ENCODE results near the gene SPG7.
A peak's percentile ranks its signal among the peaks of the same experiment; 100 is the strongest.

The SPG7 gene

GRCh38 chr16:89576153-89577054 is 68.2 kb downstream of the SPG7 start:
- Histone ChIP-seq H3K4me1 (ENCODE audit: insufficient read depth, insufficient read length) (peaks cover 26% of the 10 kb centered on the region), H3K9me3 (ENCODE audit: insufficient read depth, low read length) (no peaks in the 10 kb centered on the region), H3K36me3 (ENCODE audit: insufficient read depth, insufficient read length, low read length) (peaks cover 31% of the 10 kb centered on the region), H3K4me3 (ENCODE audit: insufficient read length, low read depth) (peak overlapping the region; percentile 69), H3K27me3 (ENCODE audit: insufficient read depth, insufficient read length) (peaks cover 7% of the 10 kb centered on the region), H3K9ac (ENCODE audit: insufficient read length, low read depth) (peak overlapping the region; percentile 88)
- no peak for TF ChIP-seq SUZ12 (IDR thresholded peaks at IDR 0.05; ENCODE audit: extremely low read depth, insufficient read depth, insufficient read length)
- no peak for TF ChIP-seq ZNF274 (IDR thresholded peaks at IDR 0.05; ENCODE audit: low read depth, low read length)
- no peak for TF ChIP-seq YY1 (IDR thresholded peaks at IDR 0.05; ENCODE audit: insufficient read depth, insufficient read length)
- no peak for DNase-seq (ENCODE audit: low read depth, low spot score)

GRCh38 chr16:89577055-89577759 is 69.0 kb downstream of the SPG7 start:
- no peak overlapping the region for H3K9ac ChIP-seq (ENCODE audit: insufficient read length, low read depth)
- H3K36me3 ChIP-seq (ENCODE audit: insufficient read depth, insufficient read length, low read length), result peaks cover 39% of the 10 kb centered on the region

GRCh38 chr16:89579351-89579750 is 71.1 kb downstream of the SPG7 start:
- Histone ChIP-seq H3K27me3 (ENCODE audit: insufficient read depth, insufficient read length) (peaks cover 7% of the 10 kb centered on the region), H3K9ac (ENCODE audit: insufficient read length, low read depth) (no peak overlapping the region), H3K9me3 (ENCODE audit: insufficient read depth, low read length) (no peaks in the 10 kb centered on the region), H3K4me3 (ENCODE audit: insufficient read length, low read depth) (no peak overlapping the region), H3K4me1 (ENCODE audit: insufficient read depth, insufficient read length) (peaks cover 6% of the 10 kb centered on the region), H3K36me3 (ENCODE audit: insufficient read depth, insufficient read length, low read length) (peaks cover 60% of the 10 kb centered on the region)
- TF ChIP-seq YY1 (IDR thresholded peaks at IDR 0.05; ENCODE audit: insufficient read depth, insufficient read length) (no peak), ZNF274 (IDR thresholded peaks at IDR 0.05; ENCODE audit: low read depth, low read length) (no peak), SUZ12 (IDR thresholded peaks at IDR 0.05; ENCODE audit: extremely low read depth, insufficient read depth, insufficient read length) (no peak)
- no peak for DNase-seq (ENCODE audit: low read depth, low spot score)

More at GRCh38 chr16:89577055-89577759, 69.0 kb downstream of the SPG7 start:
- H3K4me1 ChIP-seq (ENCODE audit: insufficient read depth, insufficient read length), result peaks cover 22% of the 10 kb centered on the region
- TF ChIP-seq YY1 (IDR thresholded peaks at IDR 0.05; ENCODE audit: insufficient read depth, insufficient read length) (no peak), SUZ12 (IDR thresholded peaks at IDR 0.05; ENCODE audit: extremely low read depth, insufficient read depth, insufficient read length) (no peak), ZNF274 (IDR thresholded peaks at IDR 0.05; ENCODE audit: low read depth, low read length) (no peak)
- H3K9me3 ChIP-seq (ENCODE audit: insufficient read depth, low read length), result no peaks in the 10 kb centered on the region
- DNase-seq (ENCODE audit: low read depth, low spot score), result no peak
- no peak overlapping the region for H3K4me3 ChIP-seq (ENCODE audit: insufficient read length, low read depth)
- peaks cover 7% of the 10 kb centered on the region for H3K27me3 ChIP-seq (ENCODE audit: insufficient read depth, insufficient read length)

- no peaks in the 10 kb centered on the region for H3K9me3 ChIP-seq (ENCODE audit: insufficient read depth, low read length)
- H3K36me3 ChIP-seq (ENCODE audit: insufficient read depth, insufficient read length, low read length), result peaks cover 73% of the 10 kb centered on the region
- H3K9ac ChIP-seq (ENCODE audit: insufficient read length, low read depth), result no peak overlapping the region
- no peak overlapping the region for H3K4me3 ChIP-seq (ENCODE audit: insufficient read length, low read depth)
- TF ChIP-seq YY1 (IDR thresholded peaks at IDR 0.05; ENCODE audit: insufficient read depth, insufficient read length) (no peak), SUZ12 (IDR thresholded peaks at IDR 0.05; ENCODE audit: extremely low read depth, insufficient read depth, insufficient read length) (no peak), ZNF274 (IDR thresholded peaks at IDR 0.05; ENCODE audit: low read depth, low read length) (no peak)
- peaks cover 6% of the 10 kb centered on the region for H3K4me1 ChIP-seq (ENCODE audit: insufficient read depth, insufficient read length)
- DNase-seq (ENCODE audit: low read depth, low spot score), result no peak
- peaks cover 3% of the 10 kb centered on the region for H3K27me3 ChIP-seq (ENCODE audit: insufficient read depth, insufficient read length)
These were observed 73.0 kb downstream of the SPG7 start for GRCh38 chr16:89581045-89581695.

- Histone ChIP-seq H3K36me3 (ENCODE audit: insufficient read depth, insufficient read length, low read length) (peaks cover 80% of the 10 kb centered on the region), H3K4me1 (ENCODE audit: insufficient read depth, insufficient read length) (peaks cover 3% of the 10 kb centered on the region), H3K4me3 (ENCODE audit: insufficient read length, low read depth) (no peak overlapping the region), H3K27me3 (ENCODE audit: insufficient read depth, insufficient read length) (no peaks in the 10 kb centered on the region), H3K9me3 (ENCODE audit: insufficient read depth, low read length) (peaks cover 6% of the 10 kb centered on the region; the same call in 1 of the 2 replicates), H3K9ac (ENCODE audit: insufficient read length, low read depth) (no peak overlapping the region)
- TF ChIP-seq SUZ12 (IDR thresholded peaks at IDR 0.05; ENCODE audit: extremely low read depth, insufficient read depth, insufficient read length) (no peak), YY1 (IDR thresholded peaks at IDR 0.05; ENCODE audit: insufficient read depth, insufficient read length) (no peak)
- no peak for DNase-seq (ENCODE audit: low read depth, low spot score)
These were observed 73.8 kb downstream of the SPG7 start for GRCh38 chr16:89581861-89582563.

GRCh38 chr16:89582614-89583196 is 74.5 kb downstream of the SPG7 start:
- Histone ChIP-seq H3K9ac (ENCODE audit: insufficient read length, low read depth) (no peak overlapping the region), H3K4me3 (ENCODE audit: insufficient read length, low read depth) (no peak overlapping the region), H3K36me3 (ENCODE audit: insufficient read depth, insufficient read length, low read length) (peaks cover 77% of the 10 kb centered on the region), H3K4me1 (ENCODE audit: insufficient read depth, insufficient read length) (peaks cover 3% of the 10 kb centered on the region), H3K9me3 (ENCODE audit: insufficient read depth, low read length) (peaks cover 11% of the 10 kb centered on the region; the same call in 1 of the 2 replicates), H3K27me3 (ENCODE audit: insufficient read depth, insufficient read length) (no peaks in the 10 kb centered on the region)
- no peak for DNase-seq (ENCODE audit: low read depth, low spot score)
- TF ChIP-seq YY1 (IDR thresholded peaks at IDR 0.05; ENCODE audit: insufficient read depth, insufficient read length) (no peak), SUZ12 (IDR thresholded peaks at IDR 0.05; ENCODE audit: extremely low read depth, insufficient read depth, insufficient read length) (no peak), ZNF274 (IDR thresholded peaks at IDR 0.05; ENCODE audit: low read depth, low read length) (no peak)

Measured in NT2/D1 (cell line).